K562 (cell line): Measurements from ENCODE around the gene SERPINE1. TPM values are rescaled to one million over a fixed set of nuclear protein-coding genes. Genes with fewer than 3 reads are reported as not detected.

ENCODE experiments used
- GABPB2 ChIP-seq: fragments of 250-450 bp; sonication (Bioruptor Pico); conservative IDR thresholded peaks from 2 replicates; pipeline ENCODE4 v1.5.1; 2021; ENCODE audit warnings: mild to moderate bottlenecking
- MGA ChIP-seq: fragments of 450-650 bp; IDR thresholded peaks from 2 replicates; pipeline ENCODE4 v1.6.1; 2016; ENCODE audit warnings: mild to moderate bottlenecking, moderate library complexity
- SMARCA4 ChIP-seq: fragments of 450-650 bp; IDR thresholded peaks from 2 replicates; pipeline ENCODE4 v1.6.1; 2016
- THRAP3 ChIP-seq: fragments of 450-650 bp; IDR thresholded peaks from 2 replicates; pipeline ENCODE4 v1.6.1; 2016; ENCODE audit warnings: mild to moderate bottlenecking, inconsistent platforms, borderline replicate concordance
- WHSC1 ChIP-seq: IDR thresholded peaks from one replicate; pipeline ENCODE4 v1.6.1; 2012; ENCODE audit warnings: low read length, control low read depth, inconsistent platforms
- ZNF232 ChIP-seq: sonication (generic); formaldehyde crosslinking; IDR thresholded peaks from 2 replicates; pipeline ENCODE4 v1.8.0; 2022; ENCODE audit warnings: mild to moderate bottlenecking, missing genetic modification reagents
- ZNF507 ChIP-seq: conservative IDR thresholded peaks from 2 replicates; pipeline ENCODE4 v1.6.1; 2017; ENCODE audit warnings: missing genetic modification characterization, missing compliant biosample characterization
- ZNF551 ChIP-seq: fragments of 250-450 bp; sonication (Bioruptor Pico); IDR thresholded peaks from 2 replicates; pipeline ENCODE4 v1.5.0; 2021; ENCODE audit warnings: mild to moderate bottlenecking, moderate library complexity
- ZNF717 ChIP-seq: fragments of 250-450 bp; sonication (Bioruptor Pico); IDR thresholded peaks from 2 replicates; pipeline ENCODE4 v1.5.0; 2021
- polyA plus RNA-seq, 8 experiments: library from polyadenylated mRNA; depleted of rRNA in 4 of 8; stranded (reverse) in 5 of 8; unstranded in 3 of 8; fragments of >200 nt; fragmentation: Nextera tagmentation in 2 of 8; fragmentation: Illumina TruSeq in 1 of 8; extraction: Ambion mirVana in 2 of 8; extraction: Trizol in 1 of 8; gene quantifications; 2 replicates each; pipeline versions ENCODE4 v1.2.1 to v1.2.3, GENCODE V29; 2011 to 2014; ENCODE audit warnings: inconsistent platforms in 1 of 8, missing spikeins in 1 of 8
- total RNA-seq, 7 experiments: library from RNA; depleted of rRNA in 6 of 7; stranded (reverse); fragments of >200 nt in 6 of 7; fragmentation: Illumina TruSeq in 2 of 7; extraction: Trizol in 2 of 7; gene quantifications; 2 replicates each; pipeline versions ENCODE4 v1.2.1 to v1.2.3, GENCODE V29; 2011 to 2021; ENCODE audit warnings: low replicate concordance in 1 of 7
- TF ChIP-seq, protein P1 (sequence below): sonication (generic); formaldehyde crosslinking; IDR thresholded peaks from 2 replicates; pipeline ENCODE4 v1.8.1; 2023; ENCODE audit warnings: mild to moderate bottlenecking, missing genetic modification reagents, moderate library complexity
- TF ChIP-seq, protein P2 (sequence below), 2 experiments: fragments of 450-650 bp in 1 of 2; IDR thresholded peaks; 2 replicates each; pipeline ENCODE4 v1.6.1; 2011 to 2017; ENCODE audit warnings: low read depth in 2 of 2, antibody characterized with exemption in 1 of 2, borderline replicate concordance in 1 of 2, low read length in 1 of 2, mild to moderate bottlenecking in 1 of 2, mixed read lengths in 1 of 2; ENCODE audit not compliant: control insufficient read depth in 1 of 2

The SERPINE1 gene
- total and polyA plus RNA-seq, 9 of the 15 experiments (the other 6 are each of a cell fraction or from before 2014, with no cell fraction given), result 0.22 to 4.8 (median 0.91) TPM

DNA sequence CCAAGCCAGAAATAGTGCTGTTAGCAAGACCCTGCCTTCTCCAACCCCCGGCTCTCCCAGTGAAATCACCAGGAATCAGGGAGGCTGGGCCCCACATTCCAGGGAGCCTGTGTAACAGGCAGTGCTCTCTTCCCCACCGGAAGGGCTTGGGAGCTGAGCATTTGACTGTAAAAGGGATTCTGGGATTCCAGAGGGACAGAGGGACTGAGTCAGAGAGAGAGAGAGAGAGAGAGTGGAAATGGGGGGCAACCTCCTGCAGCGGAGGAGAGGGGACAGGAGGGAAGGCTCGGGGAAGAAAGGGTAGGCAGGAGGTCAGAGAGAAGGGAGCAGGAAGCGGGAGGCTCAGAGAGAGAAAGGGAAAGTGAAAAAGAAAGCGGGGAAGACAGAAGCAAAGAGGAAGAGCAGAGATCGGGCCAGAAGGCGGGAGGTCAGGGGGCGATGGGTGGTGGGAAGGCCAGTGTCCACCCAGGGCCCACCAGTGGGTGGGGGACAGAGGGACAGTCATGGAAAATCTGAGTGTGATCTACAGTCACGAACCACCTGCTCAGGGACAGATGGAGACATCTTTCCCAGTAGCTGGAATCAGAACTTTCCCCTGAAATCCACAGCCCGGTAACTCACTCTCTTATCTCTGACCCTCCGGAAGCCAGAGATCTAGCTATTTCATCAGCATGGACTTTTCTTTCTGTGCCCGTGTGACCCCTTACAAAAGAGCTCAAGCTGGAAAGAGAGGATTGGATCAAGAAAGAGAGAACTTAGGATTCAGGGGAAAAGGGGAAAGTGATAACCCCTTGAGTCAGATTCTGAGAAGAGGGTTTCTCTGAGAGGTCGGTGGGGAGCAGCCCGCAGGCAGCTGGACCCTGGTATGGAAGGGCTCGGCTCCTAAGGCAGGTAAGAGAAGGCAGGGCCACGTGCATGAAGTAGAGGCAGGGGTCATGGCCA lies 4.6 kb upstream of the SERPINE1 start (continued):
- TF ChIP-seq MGA (no peak; the same call in 1 of the 2 replicates), ZNF551 (CRISPR knock-in tag) (no peak), ZNF717 (CRISPR knock-in tag) (no peak), ZNF232 (CRISPR knock-in tag) (no peak), ZNF507 (no peak), GABPB2 (CRISPR knock-in tag) (no peak), WHSC1 (no peak), SMARCA4 (peak; percentile 81), THRAP3 (no peak)
- TF ChIP-seq, protein P1, sequence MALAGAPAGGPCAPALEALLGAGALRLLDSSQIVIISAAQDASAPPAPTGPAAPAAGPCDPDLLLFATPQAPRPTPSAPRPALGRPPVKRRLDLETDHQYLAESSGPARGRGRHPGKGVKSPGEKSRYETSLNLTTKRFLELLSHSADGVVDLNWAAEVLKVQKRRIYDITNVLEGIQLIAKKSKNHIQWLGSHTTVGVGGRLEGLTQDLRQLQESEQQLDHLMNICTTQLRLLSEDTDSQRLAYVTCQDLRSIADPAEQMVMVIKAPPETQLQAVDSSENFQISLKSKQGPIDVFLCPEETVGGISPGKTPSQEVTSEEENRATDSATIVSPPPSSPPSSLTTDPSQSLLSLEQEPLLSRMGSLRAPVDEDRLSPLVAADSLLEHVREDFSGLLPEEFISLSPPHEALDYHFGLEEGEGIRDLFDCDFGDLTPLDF (CRISPR knock-in tag), result no peak
- TF ChIP-seq, protein P2, sequence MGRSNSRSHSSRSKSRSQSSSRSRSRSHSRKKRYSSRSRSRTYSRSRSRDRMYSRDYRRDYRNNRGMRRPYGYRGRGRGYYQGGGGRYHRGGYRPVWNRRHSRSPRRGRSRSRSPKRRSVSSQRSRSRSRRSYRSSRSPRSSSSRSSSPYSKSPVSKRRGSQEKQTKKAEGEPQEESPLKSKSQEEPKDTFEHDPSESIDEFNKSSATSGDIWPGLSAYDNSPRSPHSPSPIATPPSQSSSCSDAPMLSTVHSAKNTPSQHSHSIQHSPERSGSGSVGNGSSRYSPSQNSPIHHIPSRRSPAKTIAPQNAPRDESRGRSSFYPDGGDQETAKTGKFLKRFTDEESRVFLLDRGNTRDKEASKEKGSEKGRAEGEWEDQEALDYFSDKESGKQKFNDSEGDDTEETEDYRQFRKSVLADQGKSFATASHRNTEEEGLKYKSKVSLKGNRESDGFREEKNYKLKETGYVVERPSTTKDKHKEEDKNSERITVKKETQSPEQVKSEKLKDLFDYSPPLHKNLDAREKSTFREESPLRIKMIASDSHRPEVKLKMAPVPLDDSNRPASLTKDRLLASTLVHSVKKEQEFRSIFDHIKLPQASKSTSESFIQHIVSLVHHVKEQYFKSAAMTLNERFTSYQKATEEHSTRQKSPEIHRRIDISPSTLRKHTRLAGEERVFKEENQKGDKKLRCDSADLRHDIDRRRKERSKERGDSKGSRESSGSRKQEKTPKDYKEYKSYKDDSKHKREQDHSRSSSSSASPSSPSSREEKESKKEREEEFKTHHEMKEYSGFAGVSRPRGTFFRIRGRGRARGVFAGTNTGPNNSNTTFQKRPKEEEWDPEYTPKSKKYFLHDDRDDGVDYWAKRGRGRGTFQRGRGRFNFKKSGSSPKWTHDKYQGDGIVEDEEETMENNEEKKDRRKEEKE (IDR thresholded peaks at IDR 0.05; ENCODE audit: borderline replicate concordance in 1 of 2, control insufficient read depth in 1 of 2, low read depth in 2 of 2, low read length in 1 of 2), result no peak
